ENCODE measurements around the gene CALD1. TPM values are rescaled to one million over a fixed set of nuclear protein-coding genes. Genes with fewer than 3 reads are reported as not detected.

The CALD1 gene
- total RNA-seq, 1 experiment from 2014 or later: 107 TPM

GRCh38 chr7:134836447-134836846 is 57.0 kb downstream of the CALD1 start:
- H2AK5ac ChIP-seq (ENCODE audit: insufficient read length, low read length): no peak overlapping the region
- 0 out of 4 replicates have a peak, but pooled peaks cover 0 to under 1% of the 10 kb centered on the region in 2 experiments for H3K4me1 Mint-ChIP-seq
- H4K20me1 ChIP-seq (ENCODE audit: control insufficient read depth, insufficient read depth, insufficient read length): no peaks in the 10 kb centered on the region
- no peaks in the 10 kb centered on the region for H3K9me3 Mint-ChIP-seq
- H2AFZ ChIP-seq (ENCODE audit: low read length): no peak overlapping the region
- no peak overlapping the region for H4K5ac ChIP-seq (ENCODE audit: insufficient read length, low read depth, low read length)
- H3K4me1 ChIP-seq (ENCODE audit: insufficient read depth, low read length): no peaks in the 10 kb centered on the region
- DNase-seq: no peak
- H3K79me2 ChIP-seq (ENCODE audit: insufficient read depth, low read length): peaks cover 1% of the 10 kb centered on the region; the same call in 1 of the 2 replicates
- no peak overlapping the region for H3K4me2 ChIP-seq (ENCODE audit: insufficient read depth, insufficient read length, low read length)
- no peaks in the 10 kb centered on the region for H3K9me3 ChIP-seq (ENCODE audit: control insufficient read depth, low read depth, low read length)
- H3K4ac ChIP-seq (ENCODE audit: low read depth, low read length): no peak overlapping the region
- no peak overlapping the region for H4K91ac ChIP-seq (ENCODE audit: insufficient read length, low read depth, low read length)
- H3K27ac ChIP-seq (ENCODE audit: insufficient read length, low read depth, low read length): no peak overlapping the region
- H3T11ph ChIP-seq (ENCODE audit: low read length): no peak overlapping the region
- H3K4me3 Mint-ChIP-seq: no peak overlapping the region
- no peak overlapping the region for H2BK5ac ChIP-seq (ENCODE audit: insufficient read length, low read length)
- no peak overlapping the region for H3K56ac ChIP-seq (ENCODE audit: insufficient read length, low read depth, low read length)
- H3K18ac ChIP-seq (ENCODE audit: insufficient read length, low read depth, low read length): no peak overlapping the region
- no peak overlapping the region for H3K23ac ChIP-seq (ENCODE audit: insufficient read length, low read depth, low read length)
- H2BK20ac ChIP-seq (ENCODE audit: low read depth, low read length, poor library complexity, severe bottlenecking): no peak overlapping the region
- H3K27me3 ChIP-seq (ENCODE audit: insufficient read depth, low read length): no peaks in the 10 kb centered on the region
- H3K9ac ChIP-seq (ENCODE audit: extremely low read depth, insufficient read length, low read length): no peak overlapping the region
- no peak overlapping the region for H3K27ac Mint-ChIP-seq
- WGBS (ENCODE audit: extremely low coverage, insufficient read length, low lambda C conversion rate): no CpG with 5 or more reads among the region's 6 CpGs
- H4K8ac ChIP-seq (replicated peaks; ENCODE audit: insufficient read length, low read depth, low read length): no peak overlapping the region
- H3K14ac ChIP-seq (ENCODE audit: insufficient read depth, low read length): no peak overlapping the region
- no peak overlapping the region for H2BK15ac ChIP-seq (ENCODE audit: low read depth, low read length)
- no peaks in the 10 kb centered on the region for H3K23me2 ChIP-seq (ENCODE audit: insufficient read length, low read depth, low read length, poor library complexity, severe bottlenecking)
- no peak overlapping the region for H2BK120ac ChIP-seq (ENCODE audit: low read depth, low read length, poor library complexity, severe bottlenecking)
- H3K79me1 ChIP-seq (ENCODE audit: insufficient read depth, low read depth, low read length, poor library complexity, severe bottlenecking): no peaks in the 10 kb centered on the region
- TF ChIP-seq CTCF (conservative IDR thresholded peaks at IDR 0.05): no peak
- H3K27me3 Mint-ChIP-seq (ENCODE audit: low read depth): no peaks in the 10 kb centered on the region
- peaks cover 0 to 2% (median 0%) of the 10 kb centered on the region in 3 experiments; a peak in 5 of 7 replicates for H3K36me3 Mint-ChIP-seq (ENCODE audit: insufficient read depth in 1 of 3, low read depth in 3 of 3)
- H2BK12ac ChIP-seq (ENCODE audit: insufficient read length, low read depth, low read length): no peak overlapping the region

All from H9 (cell line).